D341Med (cell line): ENCODE results near the gene PECR.
"Not testable (repeated sequence)": the region's sequence is repeated elsewhere in the genome, so short reads cannot be mapped to it uniquely, and the experiment has no call there.

ENCODE experiments used
- DNase-seq: peaks from one replicate; pipeline ENCODE4 v3.0.0; 2012; ENCODE audit warnings: low spot score

Gene PECR

GRCh38 chr2:216104691-216105090 is 23.1 kb upstream of the PECR start:
- no peak for DNase-seq

GRCh38 chr2:216103213-216103612 is 21.6 kb upstream of the PECR start:
- no peak for DNase-seq

- DNase-seq, result no peak
Observed at GRCh38 chr2:216101109-216101508, 19.5 kb upstream of the PECR start.

- DNase-seq, result no peak
Observed at GRCh38 chr2:216098421-216099334, 17.1 kb upstream of the PECR start.

- DNase-seq, result no peak
Observed at GRCh38 chr2:216094701-216095100, 13.1 kb upstream of the PECR start.

GRCh38 chr2:216092646-216093045 is 11.0 kb upstream of the PECR start:
- DNase-seq, result no peak

GRCh38 chr2:216090369-216090786 is 8.8 kb upstream of the PECR start:
- no peak for DNase-seq

- no peak for DNase-seq
Observed at GRCh38 chr2:216086207-216086893, 4.7 kb upstream of the PECR start.

GRCh38 chr2:216084547-216084946 is 2.9 kb upstream of the PECR start:
- no peak for DNase-seq

GRCh38 chr2:216083464-216084281 is 2.1 kb upstream of the PECR start:
- DNase-seq, result peak; percentile 25

- no peak for DNase-seq
Observed at GRCh38 chr2:216082805-216083204, 1.2 kb upstream of the PECR start.

GRCh38 chr2:216082117-216082711 is 605 bp upstream of the PECR start:
- DNase-seq, result peak; percentile 69

- no peak for DNase-seq
Observed at GRCh38 chr2:216081012-216081411, 597 bp downstream of the PECR start.

- DNase-seq, result not testable (repeated sequence)
Observed at GRCh38 chr2:216080048-216080447, 1.6 kb downstream of the PECR start.

- no peak for DNase-seq
Observed at GRCh38 chr2:216078776-216079175, 2.8 kb downstream of the PECR start.

- DNase-seq, result no peak
Observed at GRCh38 chr2:216075510-216076485, 5.8 kb downstream of the PECR start.

- DNase-seq, result no peak
Observed at GRCh38 chr2:216074794-216075193, 6.8 kb downstream of the PECR start.

GRCh38 chr2:216074380-216074779 is 7.2 kb downstream of the PECR start:
- DNase-seq, result no peak

GRCh38 chr2:216073773-216074172 is 7.8 kb downstream of the PECR start:
- no peak for DNase-seq

GRCh38 chr2:216072473-216072872 is 9.1 kb downstream of the PECR start:
- no peak for DNase-seq
